Measurements from ENCODE around the gene ACP4. TPM values are rescaled to one million over a fixed set of nuclear protein-coding genes. Genes with fewer than 3 reads are reported as not detected.

ACP4 gene
- total RNA-seq, 1 donor from 2014 or later: not detected

DNA sequence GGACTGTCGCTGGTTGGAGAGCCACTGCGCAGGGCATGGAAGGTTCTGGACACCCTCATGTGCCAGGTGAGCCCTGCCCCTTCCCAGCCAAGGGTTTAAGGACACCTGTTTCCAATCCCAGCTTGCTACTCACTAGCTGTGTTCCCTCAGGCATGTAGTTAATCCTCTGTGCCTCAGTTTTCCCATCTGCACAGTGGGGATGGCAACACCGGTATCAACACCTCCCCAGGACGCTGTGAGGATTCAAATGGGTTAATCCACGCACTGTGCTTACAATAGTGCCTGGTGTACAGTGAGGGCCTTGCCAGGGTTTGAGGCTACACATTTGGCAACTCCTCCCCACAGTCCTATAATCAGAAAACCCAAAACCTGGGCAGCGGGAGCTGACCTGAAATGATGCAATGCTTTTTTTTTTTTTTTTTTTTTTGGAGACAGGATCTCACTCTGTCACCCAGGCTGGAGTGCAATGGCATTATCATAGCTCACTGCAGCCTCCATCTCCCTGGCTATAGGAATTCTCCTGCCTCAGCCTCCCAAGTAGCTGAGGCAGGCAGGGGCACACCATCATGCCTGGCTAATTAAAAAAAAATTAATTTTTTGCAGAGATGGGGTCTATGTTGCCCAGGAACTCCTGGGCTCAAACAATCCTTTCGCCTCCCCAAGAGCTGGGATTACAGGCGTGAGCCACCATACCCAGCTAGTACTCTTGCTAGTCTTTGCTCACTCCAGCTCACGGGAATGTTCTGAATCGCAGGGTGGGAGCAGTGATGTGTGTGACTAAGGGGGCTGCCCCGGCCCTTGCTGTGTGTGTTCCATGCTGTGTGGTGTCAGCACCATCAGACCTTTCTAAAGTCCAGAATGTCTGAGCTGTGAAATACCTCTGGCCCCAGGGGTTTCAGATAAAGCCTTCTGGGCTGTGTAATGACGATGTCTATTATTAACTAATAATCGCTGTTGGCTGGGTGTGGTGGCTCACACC, 2.3 kb downstream of the ACP4 start:
- TF ChIP-seq, protein P1, sequence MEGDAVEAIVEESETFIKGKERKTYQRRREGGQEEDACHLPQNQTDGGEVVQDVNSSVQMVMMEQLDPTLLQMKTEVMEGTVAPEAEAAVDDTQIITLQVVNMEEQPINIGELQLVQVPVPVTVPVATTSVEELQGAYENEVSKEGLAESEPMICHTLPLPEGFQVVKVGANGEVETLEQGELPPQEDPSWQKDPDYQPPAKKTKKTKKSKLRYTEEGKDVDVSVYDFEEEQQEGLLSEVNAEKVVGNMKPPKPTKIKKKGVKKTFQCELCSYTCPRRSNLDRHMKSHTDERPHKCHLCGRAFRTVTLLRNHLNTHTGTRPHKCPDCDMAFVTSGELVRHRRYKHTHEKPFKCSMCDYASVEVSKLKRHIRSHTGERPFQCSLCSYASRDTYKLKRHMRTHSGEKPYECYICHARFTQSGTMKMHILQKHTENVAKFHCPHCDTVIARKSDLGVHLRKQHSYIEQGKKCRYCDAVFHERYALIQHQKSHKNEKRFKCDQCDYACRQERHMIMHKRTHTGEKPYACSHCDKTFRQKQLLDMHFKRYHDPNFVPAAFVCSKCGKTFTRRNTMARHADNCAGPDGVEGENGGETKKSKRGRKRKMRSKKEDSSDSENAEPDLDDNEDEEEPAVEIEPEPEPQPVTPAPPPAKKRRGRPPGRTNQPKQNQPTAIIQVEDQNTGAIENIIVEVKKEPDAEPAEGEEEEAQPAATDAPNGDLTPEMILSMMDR (conservative IDR thresholded peaks at IDR 0.05; ENCODE audit: low read depth, low read length): no peak
- H3K4me3 ChIP-seq (ENCODE audit: low read depth, low read length): no peak overlapping the region
- no peak for DNase-seq (ENCODE audit: low read depth)

DNA sequence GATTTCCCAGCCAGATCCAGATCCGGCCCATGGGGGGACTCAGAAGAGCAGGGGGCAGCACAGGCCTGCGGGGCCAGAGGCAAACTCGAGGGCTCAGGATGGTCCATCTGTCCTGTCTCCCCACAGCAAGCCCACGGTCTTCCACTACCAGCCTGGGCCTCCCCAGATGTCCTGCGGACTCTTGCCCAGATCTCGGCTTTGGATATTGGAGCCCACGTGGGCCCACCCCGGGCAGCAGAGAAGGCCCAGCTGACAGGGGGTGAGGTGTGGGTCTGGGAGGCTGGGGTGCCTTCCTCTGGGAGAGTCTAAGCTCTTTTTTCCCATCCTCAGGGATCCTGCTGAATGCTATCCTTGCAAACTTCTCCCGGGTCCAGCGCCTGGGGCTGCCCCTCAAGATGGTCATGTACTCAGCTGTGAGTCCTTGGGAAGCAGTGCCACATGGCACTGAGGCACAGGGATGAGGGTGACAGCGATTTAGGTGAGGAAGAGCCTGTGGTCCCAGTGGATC, 3.4 kb downstream of the ACP4 start:
- TF ChIP-seq, protein P1 (conservative IDR thresholded peaks at IDR 0.05; ENCODE audit: low read depth, low read length): no peak
- DNase-seq (ENCODE audit: low read depth): no peak
- no peak overlapping the region for H3K4me3 ChIP-seq (ENCODE audit: low read depth, low read length)

DNA sequence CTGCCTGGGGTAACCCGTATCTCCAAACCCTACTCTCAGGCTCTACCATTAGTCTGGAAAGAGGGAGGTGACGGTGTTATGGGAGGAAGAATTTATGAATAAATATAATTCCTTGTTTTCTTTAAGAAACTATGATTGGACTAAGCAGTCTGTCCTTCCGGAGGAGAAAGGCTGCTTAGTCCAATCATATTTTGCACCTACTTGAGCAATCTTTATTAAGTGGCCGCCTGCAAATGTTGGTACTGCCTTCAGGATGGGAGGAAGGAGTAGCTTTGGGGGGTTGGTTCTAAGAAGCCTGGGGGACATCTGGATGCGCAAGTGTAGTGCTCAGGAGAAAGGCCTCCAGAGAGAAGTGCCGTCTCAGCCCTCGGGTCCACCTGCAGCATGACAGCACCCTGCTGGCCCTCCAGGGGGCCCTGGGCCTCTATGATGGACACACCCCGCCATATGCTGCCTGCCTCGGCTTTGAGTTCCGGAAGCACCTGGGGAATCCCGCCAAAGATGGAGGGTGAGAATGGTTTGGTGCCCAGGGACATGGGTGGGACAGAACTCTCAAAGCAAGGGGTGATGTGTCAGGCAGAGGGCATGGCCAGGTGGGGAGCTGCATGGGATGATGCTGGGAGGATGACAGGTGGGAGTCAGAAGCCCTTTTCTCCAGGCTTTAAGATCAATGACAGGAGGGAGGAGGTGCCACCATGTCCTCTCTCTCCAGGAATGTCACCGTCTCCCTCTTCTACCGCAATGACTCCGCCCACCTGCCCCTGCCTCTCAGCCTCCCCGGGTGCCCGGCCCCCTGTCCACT, 4.1 kb downstream of the ACP4 start:
- H3K4me3 ChIP-seq (ENCODE audit: low read depth, low read length): no peak overlapping the region
- TF ChIP-seq, protein P1 (conservative IDR thresholded peaks at IDR 0.05; ENCODE audit: low read depth, low read length): peak; percentile 24
- DNase-seq (ENCODE audit: low read depth): no peak

DNA sequence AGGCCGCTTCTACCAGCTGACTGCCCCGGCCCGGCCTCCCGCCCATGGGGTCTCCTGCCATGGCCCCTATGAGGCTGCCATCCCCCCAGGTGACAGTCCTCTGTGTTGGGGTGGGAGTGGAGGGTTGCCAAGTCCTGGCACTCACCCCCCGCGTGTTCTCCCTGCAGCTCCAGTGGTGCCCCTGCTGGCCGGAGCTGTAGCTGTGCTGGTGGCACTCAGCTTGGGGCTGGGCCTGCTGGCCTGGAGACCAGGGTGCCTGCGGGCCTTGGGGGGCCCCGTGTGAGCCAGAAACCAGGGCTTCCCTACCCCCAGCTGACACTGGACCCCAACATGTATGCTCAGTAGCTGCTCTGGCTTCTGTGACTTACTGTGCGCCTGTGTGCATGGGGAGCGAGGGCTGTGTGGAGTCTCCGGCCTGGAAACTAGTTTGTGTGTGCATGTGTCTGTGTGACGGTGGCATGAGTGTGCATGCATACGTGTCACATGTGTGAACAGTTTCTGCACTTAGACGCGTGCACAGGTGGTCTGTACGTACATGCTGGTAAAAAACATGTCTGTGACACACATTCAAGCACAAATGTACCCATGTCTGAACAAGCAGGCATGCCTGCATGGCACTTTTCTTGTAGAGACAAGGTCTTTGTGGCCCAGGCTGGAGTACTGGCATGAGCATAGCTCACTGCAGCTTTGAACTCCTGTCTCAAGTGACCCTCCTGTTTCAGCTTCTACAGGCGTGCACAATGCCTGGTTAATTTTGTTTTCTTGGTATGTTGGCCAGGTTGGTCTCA, 4.9 kb downstream of the ACP4 start:
- H3K4me3 ChIP-seq (ENCODE audit: low read depth, low read length): no peak overlapping the region
- DNase-seq (ENCODE audit: low read depth): no peak
- TF ChIP-seq, protein P1 (conservative IDR thresholded peaks at IDR 0.05; ENCODE audit: low read depth, low read length): peak; percentile 22

DNA sequence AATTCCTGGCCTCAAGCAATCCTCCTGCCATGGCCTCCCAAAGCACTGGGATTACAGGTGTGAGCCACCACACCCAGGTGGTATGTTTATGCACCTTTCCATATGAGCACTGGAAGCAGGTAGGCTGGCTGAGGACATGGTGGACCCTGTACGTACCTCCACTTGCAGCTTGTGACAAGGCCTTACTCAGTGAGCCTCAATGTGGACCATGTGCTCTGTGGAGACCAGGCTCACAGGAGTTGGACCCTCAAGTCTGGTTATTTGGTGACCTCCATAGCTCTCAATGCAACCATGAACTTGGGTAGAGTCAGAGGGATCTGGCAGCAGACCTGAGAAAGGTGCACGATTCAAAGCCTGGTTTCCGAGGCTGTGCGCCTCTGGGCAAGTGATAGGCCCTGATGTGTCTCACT, 5.5 kb downstream of the ACP4 start:
- no peak overlapping the region for H3K4me3 ChIP-seq (ENCODE audit: low read depth, low read length)
- no peak for DNase-seq (ENCODE audit: low read depth)
- TF ChIP-seq, protein P1 (conservative IDR thresholded peaks at IDR 0.05; ENCODE audit: low read depth, low read length): no peak

DNA sequence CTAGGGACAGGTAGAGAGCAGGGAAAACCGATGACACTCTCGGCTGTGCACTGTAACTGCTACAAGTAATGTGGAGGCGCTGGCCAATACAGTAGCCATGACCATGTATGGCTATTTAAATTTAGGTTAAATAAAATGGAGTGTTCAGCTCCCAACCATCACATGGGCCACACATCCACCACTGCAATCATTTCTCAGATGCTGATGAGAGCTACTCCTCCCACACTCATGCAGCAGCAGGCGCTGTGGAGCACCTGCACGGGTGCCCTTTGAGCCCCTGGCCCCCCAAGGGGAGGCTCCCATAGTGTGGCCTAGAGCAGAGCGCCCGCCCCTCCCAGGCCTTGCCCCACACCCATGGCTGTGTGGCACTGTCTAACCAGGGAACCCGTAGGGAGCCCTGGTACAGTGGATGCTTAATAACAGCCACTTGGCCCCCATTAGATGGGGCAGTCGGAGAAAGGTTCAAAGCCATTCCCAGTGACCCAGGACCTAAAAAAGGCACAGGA, 6.0 kb downstream of the ACP4 start:
- H3K4me3 ChIP-seq (ENCODE audit: low read depth, low read length): no peak overlapping the region
- TF ChIP-seq, protein P1 (conservative IDR thresholded peaks at IDR 0.05; ENCODE audit: low read depth, low read length): no peak
- no peak for DNase-seq (ENCODE audit: low read depth)

All from epithelial cell of proximal tubule (primary cell).